WERI-Rb-1 (cell line): ENCODE results near the gene SHISAL1.

Source experiments
- DNase-seq: peaks from one replicate; pipeline ENCODE4 v3.0.0-alpha.2; 2020
- H3K27ac ChIP-seq: fragments of 250-450 bp; sonication (Bioruptor Pico); 2 replicates; pipeline ENCODE4 v1.5.1; 2020; ENCODE audit warnings: mild to moderate bottlenecking, moderate library complexity
- H3K27me3 ChIP-seq: fragments of 250-450 bp; sonication (Bioruptor Pico); 2 replicates; pipeline ENCODE4 v1.5.1; 2021; ENCODE audit warnings: mild to moderate bottlenecking, low read depth, moderate library complexity; ENCODE audit not compliant: insufficient read depth, severe bottlenecking
- H3K36me3 ChIP-seq: fragments of 250-450 bp; sonication (Bioruptor Pico); 2 replicates; pipeline ENCODE4 v1.5.1; 2020; ENCODE audit warnings: mild to moderate bottlenecking, moderate library complexity
- H3K4me3 ChIP-seq: 2 replicates; pipeline ENCODE4 v1.5.1; 2011; ENCODE audit warnings: low read depth, mild to moderate bottlenecking, control low read depth, low read length
- H3K9me3 ChIP-seq: fragments of 250-450 bp; sonication (Bioruptor Pico); 2 replicates; pipeline ENCODE4 v1.5.1; 2021; ENCODE audit warnings: mild to moderate bottlenecking, moderate library complexity; ENCODE audit not compliant: severe bottlenecking
- CTCF ChIP-seq: IDR thresholded peaks from 2 replicates; pipeline ENCODE4 v1.5.1; 2011; ENCODE audit warnings: low read depth, mild to moderate bottlenecking, control low read depth, inconsistent platforms, low read length

The SHISAL1 gene

GRCh38 chr22:44348971-44349560 is 36.3 kb upstream of the SHISAL1 start:
- DNase-seq: no peak
- no peak overlapping the region for H3K27ac ChIP-seq
- no peak overlapping the region for H3K4me3 ChIP-seq
- H3K9me3 ChIP-seq: no peaks in the 10 kb centered on the region
- H3K27me3 ChIP-seq: no peaks in the 10 kb centered on the region
- TF ChIP-seq CTCF: no peak
- no peaks in the 10 kb centered on the region for H3K36me3 ChIP-seq

- no peak overlapping the region for H3K4me3 ChIP-seq
- H3K9me3 ChIP-seq: no peaks in the 10 kb centered on the region
- H3K27me3 ChIP-seq: no peaks in the 10 kb centered on the region
- H3K36me3 ChIP-seq: no peaks in the 10 kb centered on the region
- no peak for TF ChIP-seq CTCF
- no peak overlapping the region for H3K27ac ChIP-seq
- peak; percentile 61 for DNase-seq
Observed at GRCh38 chr22:44347549-44347948, 34.8 kb upstream of the SHISAL1 start.

- no peak for DNase-seq
- Histone ChIP-seq H3K27ac (no peak overlapping the region), H3K4me3 (no peak overlapping the region), H3K27me3 (no peaks in the 10 kb centered on the region), H3K36me3 (no peaks in the 10 kb centered on the region), H3K9me3 (no peaks in the 10 kb centered on the region)
- no peak for TF ChIP-seq CTCF
Observed at GRCh38 chr22:44347080-44347479, 34.3 kb upstream of the SHISAL1 start.

- H3K36me3 ChIP-seq: no peaks in the 10 kb centered on the region
- H3K4me3 ChIP-seq: no peak overlapping the region
- H3K27ac ChIP-seq: no peak overlapping the region
- TF ChIP-seq CTCF: no peak
- no peaks in the 10 kb centered on the region for H3K27me3 ChIP-seq
- no peaks in the 10 kb centered on the region for H3K9me3 ChIP-seq
- no peak for DNase-seq
Observed at GRCh38 chr22:44345872-44346271, 33.1 kb upstream of the SHISAL1 start.

GRCh38 chr22:44344407-44344806 is 31.7 kb upstream of the SHISAL1 start:
- no peak for DNase-seq
- Histone ChIP-seq H3K27me3 (no peaks in the 10 kb centered on the region), H3K36me3 (no peaks in the 10 kb centered on the region), H3K27ac (no peak overlapping the region), H3K4me3 (no peak overlapping the region), H3K9me3 (no peaks in the 10 kb centered on the region)
- no peak for TF ChIP-seq CTCF

GRCh38 chr22:44342347-44342956 is 29.7 kb upstream of the SHISAL1 start:
- Histone ChIP-seq H3K4me3 (no peak overlapping the region), H3K36me3 (no peaks in the 10 kb centered on the region), H3K27me3 (no peaks in the 10 kb centered on the region), H3K27ac (peak overlapping the region; percentile 64), H3K9me3 (no peaks in the 10 kb centered on the region)
- DNase-seq: no peak
- TF ChIP-seq CTCF: no peak
